Tibial artery (tissue), 4 donors: ENCODE measurements around the gene LXN.

Experiments used
- DNase-seq, 2 donors: peaks; one replicate each; pipeline ENCODE4 v3.0.0-alpha.2; 2019
- H3K27ac ChIP-seq, 2 donors: fragments of 200-600 bp; sonication (generic) in 1 of 2; 1 replicate in 1 of 2; 2 replicates in 1 of 2; pipeline ENCODE4 v1.5.1; 2018 to 2019; ENCODE audit warnings: mild to moderate bottlenecking in 1 of 2
- H3K27me3 ChIP-seq, 2 donors: fragments of 200-600 bp; sonication (generic) in 1 of 2; one replicate each; pipeline versions ENCODE4 v1.5.1 to v1.6.0; 2016 to 2019
- H3K36me3 ChIP-seq, 3 donors: fragments of 200-600 bp; sonication (generic) in 2 of 3; one replicate each; pipeline ENCODE4 v1.5.1; 2016 to 2019; ENCODE audit warnings: mild to moderate bottlenecking in 2 of 3
- H3K4me1 ChIP-seq, 4 donors: fragments of 200-600 bp; sonication (generic) in 2 of 4; 1 replicate in 3 of 4; 2 replicates in 1 of 4; pipeline ENCODE4 v1.5.1; 2016 to 2019
- H3K4me3 ChIP-seq, 2 donors: fragments of 200-600 bp; sonication (generic) in 1 of 2; 1 replicate in 1 of 2; 2 replicates in 1 of 2; pipeline ENCODE4 v1.5.1; 2018 to 2019; ENCODE audit warnings: mild to moderate bottlenecking in 2 of 2
- H3K9me3 ChIP-seq, 3 donors: fragments of 200-600 bp; sonication (generic) in 1 of 3; one replicate each; pipeline ENCODE4 v1.5.1; 2016 to 2019
- intact Hi-C: fragments of 100-400 bp; cut with DNase I; formaldehyde crosslinking; loops from one replicate; pipeline ENCODE4 v1.15.0; 2023; ENCODE audit warnings: low total_unique reads
- TF ChIP-seq, protein P1 (sequence below), 2 experiments: fragments of 200-600 bp in 1 of 2; fragments of 450-650 bp in 1 of 2; IDR thresholded peaks; one replicate each; pipeline ENCODE4 v1.5.1; 2017 to 2019; ENCODE audit warnings: antibody characterized with exemption in 2 of 2, mild to moderate bottlenecking in 1 of 2, moderate library complexity in 1 of 2

The LXN gene

GRCh38 chr3:158712443-158712842 is 40.0 kb upstream of the LXN start:
- H3K4me3 ChIP-seq, result no peak overlapping the region
- peaks cover 0 to 36% (median 3%) of the 10 kb centered on the region in 3 donors for H3K36me3 ChIP-seq
- H3K27ac ChIP-seq, result peak overlapping the region; percentile 9 to 55
- peaks cover 0 to 18% (median 7%) of the 10 kb centered on the region in 4 donors for H3K4me1 ChIP-seq
- no peaks in the 10 kb centered on the region for H3K9me3 ChIP-seq
- no peak for DNase-seq
- intact Hi-C loops, result no loop called here
- TF ChIP-seq, protein P1, sequence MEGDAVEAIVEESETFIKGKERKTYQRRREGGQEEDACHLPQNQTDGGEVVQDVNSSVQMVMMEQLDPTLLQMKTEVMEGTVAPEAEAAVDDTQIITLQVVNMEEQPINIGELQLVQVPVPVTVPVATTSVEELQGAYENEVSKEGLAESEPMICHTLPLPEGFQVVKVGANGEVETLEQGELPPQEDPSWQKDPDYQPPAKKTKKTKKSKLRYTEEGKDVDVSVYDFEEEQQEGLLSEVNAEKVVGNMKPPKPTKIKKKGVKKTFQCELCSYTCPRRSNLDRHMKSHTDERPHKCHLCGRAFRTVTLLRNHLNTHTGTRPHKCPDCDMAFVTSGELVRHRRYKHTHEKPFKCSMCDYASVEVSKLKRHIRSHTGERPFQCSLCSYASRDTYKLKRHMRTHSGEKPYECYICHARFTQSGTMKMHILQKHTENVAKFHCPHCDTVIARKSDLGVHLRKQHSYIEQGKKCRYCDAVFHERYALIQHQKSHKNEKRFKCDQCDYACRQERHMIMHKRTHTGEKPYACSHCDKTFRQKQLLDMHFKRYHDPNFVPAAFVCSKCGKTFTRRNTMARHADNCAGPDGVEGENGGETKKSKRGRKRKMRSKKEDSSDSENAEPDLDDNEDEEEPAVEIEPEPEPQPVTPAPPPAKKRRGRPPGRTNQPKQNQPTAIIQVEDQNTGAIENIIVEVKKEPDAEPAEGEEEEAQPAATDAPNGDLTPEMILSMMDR (IDR thresholded peaks at IDR 0.05), result no peak
- no peaks in the 10 kb centered on the region for H3K27me3 ChIP-seq

- H3K9me3 ChIP-seq, result no peaks in the 10 kb centered on the region
- H3K27me3 ChIP-seq, result no peaks in the 10 kb centered on the region
- peaks cover 0 to 38% (median 3%) of the 10 kb centered on the region in 3 donors for H3K36me3 ChIP-seq
- H3K27ac ChIP-seq, result peak overlapping the region; percentile 21 to 55
- no peak overlapping the region for H3K4me3 ChIP-seq
- peaks cover 0 to 18% (median 7%) of the 10 kb centered on the region in 4 donors for H3K4me1 ChIP-seq
- TF ChIP-seq, protein P1 (IDR thresholded peaks at IDR 0.05), result no peak
- intact Hi-C loops, result no loop called here
- no peak for DNase-seq
Measured at GRCh38 chr3:158711886-158712285, 39.4 kb upstream of the LXN start.

GRCh38 chr3:158710601-158711000 is 38.2 kb upstream of the LXN start:
- Histone ChIP-seq H3K36me3 (peaks cover 0 to 44% (median 3%) of the 10 kb centered on the region in 3 donors), H3K27ac (peak overlapping the region in 1 of 2 donors; percentile 28), H3K4me1 (peaks cover 0 to 18% (median 7%) of the 10 kb centered on the region in 4 donors), H3K4me3 (no peak overlapping the region), H3K27me3 (no peaks in the 10 kb centered on the region), H3K9me3 (no peaks in the 10 kb centered on the region)
- TF ChIP-seq, protein P1 (IDR thresholded peaks at IDR 0.05), result no peak
- DNase-seq, result no peak
- intact Hi-C loops, result no loop called here

DNA sequence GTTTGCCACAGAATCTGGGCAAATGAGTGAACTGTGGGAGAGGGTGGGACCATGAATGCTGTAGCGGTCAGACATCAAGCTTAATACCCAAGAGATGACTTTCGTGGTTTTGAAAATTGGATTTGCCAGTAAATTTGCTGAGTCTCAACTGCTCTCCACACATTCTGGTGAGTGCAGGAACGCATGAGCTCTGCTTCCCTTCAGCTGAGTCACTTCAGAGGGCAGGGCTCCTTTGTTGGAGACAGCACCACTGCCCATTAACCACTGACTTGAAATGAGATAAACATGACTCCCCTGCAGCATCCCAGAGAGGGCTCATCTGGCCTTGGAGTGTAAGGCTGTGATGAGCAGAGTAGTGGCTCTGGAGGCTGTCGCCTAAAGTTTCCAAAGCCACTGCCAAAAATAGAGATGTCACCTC is 37.2 kb upstream of the LXN start:
- DNase-seq, result no peak
- no peak overlapping the region for H3K27ac ChIP-seq
- no peaks in the 10 kb centered on the region for H3K27me3 ChIP-seq
- no peak overlapping the region for H3K4me3 ChIP-seq
- intact Hi-C loops, result no loop called here
- H3K36me3 ChIP-seq, result peaks cover 0 to 44% (median 3%) of the 10 kb centered on the region in 3 donors
- TF ChIP-seq, protein P1 (IDR thresholded peaks at IDR 0.05), result no peak
- H3K4me1 ChIP-seq, result peaks cover 0 to 18% (median 7%) of the 10 kb centered on the region in 4 donors
- no peaks in the 10 kb centered on the region for H3K9me3 ChIP-seq

- TF ChIP-seq, protein P1 (IDR thresholded peaks at IDR 0.05), result no peak
Measured at GRCh38 chr3:158703566-158703965, 31.1 kb upstream of the LXN start.

More at GRCh38 chr3:158703566-158703965, 31.1 kb upstream of the LXN start:
- peaks cover 0 to 27% (median 0%) of the 10 kb centered on the region in 4 donors for H3K4me1 ChIP-seq
- H3K27me3 ChIP-seq, result no peaks in the 10 kb centered on the region
- H3K36me3 ChIP-seq, result peaks cover 0 to 26% (median 0%) of the 10 kb centered on the region in 3 donors
- H3K9me3 ChIP-seq, result no peaks in the 10 kb centered on the region
- intact Hi-C loops, result no loop called here
- H3K4me3 ChIP-seq, result no peak overlapping the region
- H3K27ac ChIP-seq, result no peak overlapping the region
- DNase-seq, result no peak
